GM21786 (cell line): ENCODE results near the gene SETD1B.
A peak's percentile ranks its signal among the peaks of the same experiment; 100 is the strongest.

ENCODE experiments used
- ATAC-seq: cut with Tn5 transposase; IDR thresholded peaks from one replicate; pipeline ENCODE4 v1.9.1; 2021; ENCODE audit not compliant: unreplicated experiment

Gene SETD1B

DNA sequence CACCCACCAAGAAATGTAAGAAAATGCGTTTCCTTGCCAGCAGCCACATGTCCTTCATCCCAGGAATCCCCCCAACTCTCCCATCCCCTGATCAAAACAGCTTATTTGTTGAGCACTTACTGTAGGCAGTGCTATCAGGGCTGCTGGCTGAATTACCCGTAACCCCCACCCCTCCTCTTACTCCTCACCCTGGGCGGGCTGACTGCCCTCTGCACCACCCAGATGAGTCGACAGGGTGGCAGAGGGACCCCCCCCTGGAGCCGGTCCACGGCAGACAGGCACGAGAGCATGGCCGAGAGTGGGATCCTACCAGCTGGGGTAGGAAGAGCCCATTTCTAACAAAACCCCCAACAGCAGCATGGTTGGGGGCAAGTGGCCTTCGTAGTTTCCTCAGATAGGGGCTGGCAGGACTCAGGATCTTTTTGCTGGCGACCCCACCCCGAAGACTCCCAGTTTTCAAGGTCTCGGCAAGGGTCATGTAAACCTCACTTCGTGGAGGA is 9.2 kb upstream of the SETD1B start:
- ATAC-seq, result no peak

DNA sequence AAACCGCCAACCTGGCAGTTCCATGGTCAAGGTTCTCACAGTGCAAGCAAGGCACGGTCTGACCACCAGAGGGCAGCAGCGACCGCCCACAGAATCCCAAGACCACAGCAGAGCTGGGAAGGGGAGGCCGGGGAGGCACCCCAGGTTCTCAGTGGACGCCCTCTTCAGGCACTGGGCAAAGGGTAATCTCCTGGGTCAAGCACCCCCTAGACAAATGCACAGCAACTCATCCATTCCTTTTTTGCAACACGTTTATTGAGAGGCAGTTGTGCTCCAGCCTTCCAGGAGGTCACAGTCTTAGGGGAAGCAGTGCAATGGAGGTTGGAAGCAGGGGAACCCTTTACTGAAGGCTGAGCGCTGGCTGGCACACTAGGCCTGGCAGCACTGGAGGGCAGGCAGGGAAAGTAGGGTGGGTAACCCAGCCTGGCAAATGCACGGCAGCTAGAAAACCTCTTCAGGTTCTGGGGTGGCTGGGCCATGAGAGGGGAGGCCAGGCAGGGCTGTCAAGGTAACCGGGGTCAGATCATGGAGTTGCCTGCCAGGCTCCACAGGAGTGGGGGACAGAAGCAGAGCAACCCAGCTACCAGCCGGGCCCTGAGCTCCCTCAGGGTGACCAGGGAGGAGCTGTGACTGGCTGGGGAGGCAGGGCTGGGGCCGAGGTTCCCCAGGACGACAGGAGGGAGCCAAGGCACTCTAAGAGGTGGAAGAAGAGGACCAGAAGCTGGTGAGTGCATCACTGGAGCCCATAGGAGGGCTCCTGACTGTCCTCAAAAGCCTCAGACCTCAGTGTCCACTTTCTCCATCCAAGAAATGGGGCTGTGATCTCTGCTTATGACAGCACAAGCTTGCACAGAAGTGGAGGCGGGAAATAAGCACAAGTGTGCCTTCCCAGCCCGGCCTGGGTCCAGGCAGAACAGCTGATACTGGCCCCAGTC is 8.5 kb upstream of the SETD1B start:
- no peak for ATAC-seq

DNA sequence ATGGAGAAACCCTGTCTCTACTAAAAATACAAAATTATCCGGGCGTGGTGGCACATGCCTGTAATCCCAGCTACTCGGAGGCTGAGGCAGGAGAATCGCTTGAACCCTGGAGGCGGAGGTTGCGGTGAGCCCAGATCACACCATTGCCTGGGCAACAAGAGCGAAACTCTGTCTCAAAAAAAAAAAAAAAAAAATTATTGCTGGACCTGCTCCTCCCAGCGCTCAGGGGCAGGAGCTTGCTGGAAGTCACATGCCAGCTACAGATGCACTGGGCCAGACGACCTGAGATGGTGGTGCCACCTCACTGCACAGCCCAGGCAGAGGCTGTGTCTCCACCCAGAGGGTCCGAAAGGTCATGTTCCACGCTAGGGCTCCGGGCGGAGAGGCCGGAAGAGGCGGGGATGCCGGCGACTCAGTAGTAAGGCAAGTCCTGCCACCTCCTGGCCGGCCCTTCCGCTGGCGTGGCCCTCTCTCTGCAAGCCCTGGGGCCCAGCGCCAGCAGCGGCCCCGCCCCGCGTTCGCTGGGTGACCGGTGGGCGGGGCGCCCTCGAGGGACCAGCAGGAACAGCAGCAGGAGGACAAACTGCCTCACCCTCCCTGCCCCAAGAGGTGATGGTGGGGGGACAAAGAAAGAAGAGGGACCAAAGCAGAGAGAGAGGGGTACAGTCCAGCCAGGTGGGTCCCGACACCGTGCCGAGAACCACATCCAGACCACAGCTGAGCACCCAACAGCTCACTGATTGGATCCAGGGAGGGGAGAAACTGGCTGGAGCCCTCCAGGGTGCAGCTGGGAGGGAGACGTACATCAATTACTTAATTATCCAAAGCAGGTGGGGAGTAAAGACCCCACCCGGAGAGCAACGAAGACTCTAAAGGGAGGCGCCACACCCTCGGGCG is 6.7 kb upstream of the SETD1B start:
- no peak for ATAC-seq

DNA sequence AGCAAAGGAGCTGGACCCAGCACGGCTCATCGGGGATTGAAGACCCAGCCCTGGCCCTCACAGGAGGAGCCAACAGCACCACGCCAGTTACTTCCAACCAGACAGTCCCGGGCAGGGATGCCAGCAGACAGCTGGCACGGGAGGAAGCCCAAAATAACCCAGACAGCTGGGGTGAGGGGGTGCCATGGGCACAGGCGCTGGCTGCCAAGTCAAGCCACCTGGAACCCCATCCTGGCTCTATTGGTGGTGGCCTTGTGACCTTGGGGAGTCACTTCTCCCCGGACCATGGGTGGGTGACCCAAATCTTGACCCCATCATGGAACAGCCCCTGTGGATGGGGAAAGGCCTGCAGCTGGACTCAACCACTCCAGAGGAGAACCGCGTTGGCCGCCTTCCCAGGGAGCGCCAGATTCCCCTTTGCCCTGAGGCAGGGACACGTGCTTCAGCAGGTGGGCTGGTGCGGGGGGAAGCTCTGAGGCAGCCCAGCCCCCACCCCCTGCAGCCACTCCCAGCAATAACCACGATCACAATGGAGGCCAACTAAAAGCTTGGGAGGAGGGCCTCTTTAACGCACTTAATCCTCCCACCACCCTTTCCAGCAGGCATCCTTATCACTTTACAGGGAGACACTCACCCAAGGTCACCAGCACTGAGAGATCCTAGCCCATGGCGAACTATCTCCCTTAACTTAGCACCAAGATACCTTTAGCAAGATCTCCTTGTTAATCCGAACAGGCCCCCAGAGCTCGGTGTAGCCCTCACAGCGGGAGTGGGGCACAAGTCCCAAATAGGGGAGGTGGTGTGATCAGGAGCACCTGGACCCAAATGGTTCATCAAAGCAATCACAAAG is 5.6 kb upstream of the SETD1B start:
- ATAC-seq, result no peak

DNA sequence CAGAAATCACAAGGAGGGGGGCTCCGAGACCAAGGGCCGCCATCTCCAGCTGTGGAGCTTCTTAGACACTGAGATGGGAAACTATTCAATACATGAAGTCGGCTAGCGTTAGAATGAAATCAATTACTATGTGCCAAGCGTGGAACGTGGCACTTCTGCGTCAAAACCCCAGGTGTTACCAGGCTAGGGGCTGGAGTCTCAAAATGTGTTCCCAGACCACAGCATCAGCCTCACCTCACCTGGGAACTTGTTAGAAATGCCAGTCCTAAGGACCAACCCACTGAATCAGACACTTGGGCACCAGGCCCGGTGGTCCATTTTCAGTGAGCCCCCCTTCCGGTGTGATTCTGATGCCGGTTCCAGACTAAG is 5.0 kb upstream of the SETD1B start:
- ATAC-seq, result no peak

DNA sequence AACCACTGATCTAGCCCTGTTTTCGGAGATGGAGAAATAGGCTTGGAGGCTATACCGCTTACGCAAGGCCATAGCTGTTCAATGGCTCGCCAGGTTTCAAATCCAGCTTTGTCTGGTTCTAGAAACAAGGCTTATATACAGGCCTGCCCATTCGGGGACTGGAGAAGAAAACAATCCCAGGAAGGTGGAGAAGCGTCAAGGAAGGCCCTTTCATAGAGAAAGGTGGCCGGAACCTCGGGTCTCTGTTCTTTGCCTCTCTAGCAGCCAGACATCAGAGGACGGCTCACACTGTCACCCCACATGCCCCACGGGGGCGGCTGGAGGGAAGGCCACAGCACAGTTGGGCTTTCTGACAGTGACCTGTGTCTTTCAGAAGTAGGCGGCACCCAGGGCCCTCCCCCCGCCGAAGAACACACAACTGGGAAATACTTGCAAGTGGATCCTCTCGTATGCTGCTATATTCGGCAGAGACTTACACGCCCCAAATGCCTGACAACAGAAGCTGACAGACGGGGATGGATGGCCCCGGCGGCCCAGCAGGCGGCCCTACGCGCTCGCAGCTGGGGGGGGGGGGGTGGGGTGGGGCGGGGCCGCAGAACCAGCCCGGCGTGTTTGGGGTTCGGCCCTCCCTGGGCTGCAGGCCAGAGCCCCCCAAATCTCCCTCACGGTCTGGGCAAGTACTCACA is 4.5 kb upstream of the SETD1B start:
- ATAC-seq, result no peak

DNA sequence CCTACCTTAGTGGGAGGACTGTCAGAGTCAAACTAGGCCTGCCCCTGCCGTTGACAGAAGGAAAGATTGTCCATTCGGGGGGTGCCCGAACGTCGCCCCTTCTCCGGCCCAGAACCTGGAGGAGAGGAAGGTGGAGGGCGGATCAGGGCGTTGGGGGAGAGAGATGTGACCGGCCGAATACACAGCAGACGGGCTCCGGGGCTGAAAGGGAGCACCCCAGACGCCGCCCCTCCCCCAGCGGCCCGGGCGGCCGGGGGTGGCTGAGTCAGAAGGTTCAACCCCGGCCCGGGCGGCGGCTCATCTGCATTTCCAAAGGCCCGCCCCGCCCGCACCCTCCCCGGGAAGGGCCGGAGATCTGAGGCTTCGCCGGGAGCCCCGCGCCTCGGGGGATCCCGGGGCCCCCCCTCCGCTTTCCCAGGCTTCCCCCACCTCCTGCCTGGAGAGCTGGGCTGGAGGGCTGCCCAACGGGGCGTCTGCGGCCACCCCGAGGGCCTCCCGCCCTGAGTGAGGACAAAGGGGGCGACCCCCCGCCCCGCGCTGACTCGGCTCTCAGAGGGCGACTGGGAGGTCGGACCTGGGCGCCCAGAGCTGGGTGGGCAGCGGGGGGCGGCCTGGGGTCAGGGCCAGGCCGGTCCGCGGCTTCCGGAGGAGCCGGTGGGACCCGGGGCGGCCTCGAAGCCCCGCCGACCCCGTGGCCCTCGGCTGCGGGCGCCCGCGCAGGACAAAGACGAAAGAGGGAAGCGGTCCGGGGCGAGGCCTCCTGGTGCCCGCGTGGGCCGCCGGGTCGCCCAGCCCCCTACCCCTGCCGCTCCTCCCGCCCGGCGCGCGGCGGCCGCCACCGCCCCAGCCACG is 3.7 kb upstream of the SETD1B start:
- peak; percentile 25 for ATAC-seq

DNA sequence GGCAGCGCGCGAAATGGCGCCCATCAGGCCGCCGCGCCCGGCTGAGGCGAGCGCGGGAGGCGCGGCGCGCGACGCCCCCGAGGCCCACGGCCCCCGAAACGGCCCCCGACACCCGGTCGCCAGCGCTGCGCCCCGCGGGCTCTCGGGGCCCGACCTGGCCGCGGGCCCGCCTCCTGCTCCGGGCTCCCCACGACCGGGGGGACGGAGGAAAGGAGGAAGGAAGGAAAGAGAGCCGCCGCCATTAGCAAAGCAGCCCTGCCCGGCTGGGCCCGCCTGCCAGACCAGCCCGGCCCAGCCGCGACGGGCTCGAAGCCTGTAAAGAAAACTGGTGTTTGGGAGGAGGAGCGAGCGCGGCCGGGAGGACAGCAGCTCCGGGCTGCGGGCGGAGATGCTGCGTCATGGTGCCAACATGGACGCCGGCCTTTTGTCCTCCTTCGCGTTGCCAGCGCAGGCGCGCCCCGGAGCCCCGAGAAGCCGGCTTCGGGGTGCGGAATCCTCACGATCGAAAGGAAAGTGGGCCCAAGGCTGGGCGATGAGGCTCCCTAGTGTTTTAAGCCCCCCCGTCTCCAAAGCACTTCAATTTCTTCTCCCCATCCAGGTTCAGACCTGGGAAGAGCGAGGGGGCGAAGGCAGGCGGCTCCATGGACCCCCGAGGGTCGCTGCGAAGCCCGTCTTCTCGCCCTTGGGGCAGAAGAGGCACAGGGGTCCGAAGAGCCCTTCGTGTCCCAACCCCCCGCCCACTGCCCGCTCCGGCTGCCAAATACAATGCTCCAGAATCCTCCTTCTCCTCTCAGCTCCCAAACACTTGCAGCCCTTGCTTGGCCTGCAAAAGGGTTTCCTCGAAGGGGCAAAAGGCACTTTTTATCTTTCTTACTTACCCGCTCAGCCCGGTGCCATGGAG is 2.9 kb upstream of the SETD1B start:
- ATAC-seq, result no peak

DNA sequence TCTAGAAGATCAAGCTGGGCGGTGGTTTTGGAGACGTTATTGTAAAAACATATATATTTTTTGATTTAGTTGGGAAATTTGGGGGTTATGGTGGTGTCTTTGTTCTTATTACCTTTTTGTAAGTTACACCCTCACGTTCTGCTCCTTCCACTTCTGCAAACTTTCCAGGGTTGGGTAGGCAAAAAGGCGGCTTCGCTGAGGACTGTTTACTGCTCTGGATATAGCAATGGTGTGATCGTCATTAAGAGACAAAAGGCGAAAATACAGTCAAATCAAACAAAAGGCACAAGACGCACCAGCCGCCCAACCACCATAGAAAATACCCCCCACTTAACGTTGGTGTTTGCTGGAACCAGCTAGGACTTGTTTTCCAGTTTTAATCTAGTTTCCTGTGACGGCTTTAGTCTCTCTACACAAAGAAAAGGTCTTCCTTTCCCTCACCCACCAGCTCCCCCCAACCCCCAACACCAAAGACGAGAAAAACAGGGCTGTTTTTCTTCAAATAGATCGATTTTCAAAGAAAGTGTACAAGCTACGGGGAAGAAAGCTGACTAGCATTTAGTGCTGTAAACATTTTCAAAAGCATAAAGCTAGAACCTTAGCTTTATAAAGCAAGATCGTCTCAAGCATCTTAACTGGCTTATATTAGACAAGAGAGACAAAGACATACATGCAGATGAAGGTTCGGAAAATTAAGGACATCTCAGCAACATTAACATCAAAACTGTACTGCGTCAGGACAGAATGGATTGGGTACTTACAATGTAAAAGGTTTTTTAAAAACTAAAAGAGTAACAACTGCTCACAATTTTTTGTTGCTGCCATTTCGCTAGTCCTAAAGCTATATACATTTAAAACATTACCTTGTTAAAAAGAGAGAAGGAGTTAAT is 2.0 kb upstream of the SETD1B start:
- no peak for ATAC-seq

DNA sequence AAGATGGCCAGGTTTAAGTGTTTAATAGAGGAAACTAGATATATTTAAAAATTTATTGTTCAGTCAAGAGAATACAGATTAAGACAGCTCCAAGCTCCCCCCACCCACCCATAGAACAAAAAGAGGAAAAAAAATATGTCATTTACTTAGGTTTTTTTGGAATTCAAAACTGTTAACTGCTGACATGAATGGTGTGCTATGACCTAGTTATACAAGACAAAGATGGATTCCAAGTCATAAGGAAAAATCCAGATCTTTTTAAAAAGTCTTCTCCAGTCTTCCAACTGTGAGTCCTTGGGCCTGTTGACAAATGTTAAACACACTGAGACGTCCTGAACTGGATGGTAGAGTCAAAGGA is 1.3 kb upstream of the SETD1B start:
- ATAC-seq, result no peak

DNA sequence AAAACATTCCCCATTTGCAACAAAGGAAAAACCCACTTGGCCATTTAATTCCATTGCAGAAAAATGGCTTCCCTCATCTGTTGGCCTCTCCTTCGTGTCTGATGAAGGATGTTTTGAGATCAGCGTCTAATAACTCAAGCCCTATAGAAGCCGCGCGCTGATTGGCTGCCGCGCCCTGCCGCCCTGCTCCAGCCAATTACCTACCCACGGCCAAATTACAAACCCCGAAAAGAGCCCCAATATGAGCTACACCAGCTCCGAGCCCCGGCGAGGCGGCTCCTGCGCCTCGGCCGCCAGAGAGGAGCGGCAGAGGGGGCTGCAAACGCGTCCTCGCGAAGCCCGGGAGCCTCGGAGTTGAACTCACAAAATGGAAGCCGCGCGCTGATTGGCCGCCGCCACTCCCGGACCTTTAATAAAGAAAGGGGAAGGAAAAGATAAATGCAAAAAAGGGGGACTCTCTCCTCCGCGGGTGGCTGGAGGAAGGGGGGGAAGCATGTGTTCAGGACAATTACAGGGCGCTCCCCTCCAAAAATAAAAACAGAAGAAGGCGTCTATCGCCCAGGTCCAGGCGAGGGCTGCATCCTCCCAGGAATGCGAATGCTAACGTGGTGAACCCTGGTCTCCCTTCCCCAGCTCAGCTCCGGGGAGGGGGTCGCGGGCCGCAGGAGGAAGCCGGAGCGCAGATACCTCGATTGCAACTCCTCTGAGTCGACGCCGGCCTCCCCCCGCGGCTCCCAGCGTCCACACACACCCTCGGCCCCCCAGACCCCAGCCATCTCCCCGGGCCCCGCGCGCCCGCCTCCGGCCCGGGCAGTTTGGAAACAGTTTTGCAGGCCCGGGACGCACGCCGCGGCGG is 738 bp upstream of the SETD1B start:
- peak; percentile 40 for ATAC-seq

DNA sequence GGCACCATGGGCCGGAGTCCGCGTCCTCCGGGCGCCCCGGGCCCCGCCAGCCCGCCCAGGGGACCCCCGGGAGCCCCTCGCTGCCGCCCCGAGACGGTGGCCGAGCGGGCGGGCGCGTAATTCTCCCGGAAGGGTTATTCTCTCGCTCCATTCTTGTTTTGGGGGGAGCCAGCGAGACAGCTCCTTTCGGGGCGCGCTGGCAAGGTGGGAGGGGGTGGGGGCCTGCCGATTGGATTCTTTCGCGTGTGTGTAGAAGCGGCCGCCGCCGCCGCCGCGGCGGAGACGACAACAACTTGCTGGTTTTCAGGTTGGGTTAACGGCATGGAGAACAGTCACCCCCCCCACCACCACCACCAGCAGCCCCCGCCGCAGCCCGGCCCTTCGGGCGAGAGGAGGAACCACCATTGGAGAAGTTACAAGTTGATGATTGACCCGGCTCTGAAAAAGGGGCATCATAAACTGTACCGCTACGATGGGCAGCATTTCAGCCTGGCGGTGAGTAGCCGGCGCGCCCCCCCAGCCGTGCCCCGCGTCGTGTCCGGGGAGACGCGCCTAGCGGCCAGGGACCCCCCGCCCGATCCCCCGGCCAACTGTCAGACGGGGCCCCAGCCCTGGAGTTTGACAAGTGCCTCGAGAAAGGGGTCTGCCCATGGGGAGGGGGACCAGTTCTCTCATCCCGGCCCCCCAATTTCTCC is 755 bp downstream of the SETD1B start:
- ATAC-seq, result no peak

DNA sequence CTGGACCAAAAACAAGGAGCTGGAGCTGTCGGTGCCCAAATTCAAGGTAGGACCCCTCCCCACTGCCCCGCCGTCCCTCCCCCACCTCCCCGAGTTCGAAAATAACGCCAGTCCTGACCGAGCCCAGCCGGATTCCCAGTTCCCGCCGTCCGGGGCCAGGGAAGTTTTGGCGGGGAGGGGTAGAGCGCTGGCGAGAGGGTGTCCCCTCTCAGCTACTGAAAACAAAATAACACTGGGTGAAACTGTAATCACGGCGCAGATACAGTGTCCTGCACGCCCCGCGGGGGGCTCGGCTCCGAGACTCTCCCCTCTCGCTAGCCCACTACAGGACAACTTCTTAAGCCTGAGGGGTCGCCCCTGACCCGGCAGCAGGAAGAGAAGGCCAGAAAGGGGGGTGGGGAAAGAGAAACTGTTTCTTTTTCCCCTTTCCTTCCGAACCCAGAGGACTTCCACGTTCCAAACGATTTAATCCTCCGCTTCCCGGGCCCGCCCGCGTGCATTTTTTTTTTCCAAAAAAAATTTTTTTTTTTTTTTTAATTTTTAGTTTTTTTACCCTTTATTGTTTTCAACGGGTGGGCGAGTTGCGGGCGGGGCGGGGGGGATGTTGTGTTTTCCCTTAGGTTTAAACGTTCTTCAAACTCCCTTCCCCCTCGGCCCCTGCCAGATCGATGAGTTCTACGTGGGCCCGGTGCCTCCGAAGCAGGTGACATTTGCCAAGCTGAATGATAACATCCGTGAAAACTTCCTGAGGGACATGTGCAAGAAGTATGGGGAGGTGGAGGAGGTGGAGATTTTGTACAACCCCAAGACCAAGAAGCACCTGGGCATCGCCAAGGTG is 1.6 kb downstream of the SETD1B start:
- ATAC-seq, result no peak

DNA sequence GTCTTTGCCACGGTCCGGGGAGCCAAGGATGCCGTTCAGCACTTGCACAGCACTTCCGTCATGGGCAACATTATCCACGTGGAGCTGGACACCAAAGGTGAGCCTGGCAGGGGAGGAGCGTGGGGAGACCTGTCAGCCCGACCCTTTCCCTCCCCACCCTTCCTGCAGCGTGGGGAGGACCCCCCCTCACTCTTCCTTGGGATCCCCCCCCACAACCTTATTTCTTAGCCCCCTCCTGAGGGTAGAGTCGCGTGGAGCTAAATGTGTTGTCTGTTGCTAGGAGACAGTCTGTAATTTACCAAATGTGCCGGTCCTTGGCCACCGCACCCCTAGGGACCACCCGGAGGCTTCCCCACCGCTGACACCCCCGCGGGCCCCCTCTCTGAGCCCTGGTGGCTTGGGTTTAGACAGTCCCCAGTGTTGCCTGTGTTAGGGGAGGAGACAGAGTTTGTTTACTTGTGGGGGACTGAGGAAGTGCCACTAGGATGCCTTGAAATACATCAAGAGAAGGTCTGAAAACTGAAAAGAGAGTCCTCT is 2.3 kb downstream of the SETD1B start:
- ATAC-seq, result no peak
